Raji (cell line): Measurements from ENCODE around the gene ZSWIM6.

Experiments used
- POLR2A ChIP-seq: IDR thresholded peaks from 2 replicates; pipeline ENCODE4 v1.6.1; 2011; ENCODE audit warnings: low read depth, low read length, control low read depth; ENCODE audit not compliant: insufficient read depth

The ZSWIM6 gene

GRCh38 chr5:61523997-61524396 is 191.9 kb downstream of the ZSWIM6 start:
- TF ChIP-seq POLR2A: no peak

GRCh38 chr5:61525512-61526206 is 193.6 kb downstream of the ZSWIM6 start:
- TF ChIP-seq POLR2A: no peak

- no peak for TF ChIP-seq POLR2A
Measured at GRCh38 chr5:61526207-61526519, 194.1 kb downstream of the ZSWIM6 start.

- TF ChIP-seq POLR2A: no peak
Measured at GRCh38 chr5:61532983-61533382, 200.9 kb downstream of the ZSWIM6 start.

- TF ChIP-seq POLR2A: no peak
Measured at GRCh38 chr5:61534481-61535267, 202.6 kb downstream of the ZSWIM6 start.

GRCh38 chr5:61535828-61536227 is 203.8 kb downstream of the ZSWIM6 start:
- TF ChIP-seq POLR2A: no peak

GRCh38 chr5:61536922-61537321 is 204.9 kb downstream of the ZSWIM6 start:
- TF ChIP-seq POLR2A: no peak

- TF ChIP-seq POLR2A: no peak
Measured at GRCh38 chr5:61538722-61539501, 206.9 kb downstream of the ZSWIM6 start.

- TF ChIP-seq POLR2A: no peak
Measured at GRCh38 chr5:61549530-61549929, 217.5 kb downstream of the ZSWIM6 start.

- TF ChIP-seq POLR2A: no peak
Measured at GRCh38 chr5:61551637-61552313, 219.7 kb downstream of the ZSWIM6 start.

- TF ChIP-seq POLR2A: no peak
Measured at GRCh38 chr5:61559146-61559545, 227.1 kb downstream of the ZSWIM6 start.

- no peak for TF ChIP-seq POLR2A
Measured at GRCh38 chr5:61559722-61560121, 227.7 kb downstream of the ZSWIM6 start.

- TF ChIP-seq POLR2A: no peak
Measured at GRCh38 chr5:61563401-61563800, 231.3 kb downstream of the ZSWIM6 start.

- TF ChIP-seq POLR2A: no peak
Measured at GRCh38 chr5:61567337-61567736, 235.3 kb downstream of the ZSWIM6 start.

- TF ChIP-seq POLR2A: no peak
Measured at GRCh38 chr5:61569353-61569752, 237.3 kb downstream of the ZSWIM6 start.
